H1 (cell line): ENCODE measurements around the gene DYNC1LI1. TPM values are rescaled to one million over a fixed set of nuclear protein-coding genes. Genes with fewer than 3 reads are reported as not detected.

Experiments used
- BCL11A ChIP-seq, 2 experiments: IDR thresholded peaks; one replicate each; pipeline ENCODE4 v1.6.1; 2011; ENCODE audit warnings: low read depth in 2 of 2, low read length in 2 of 2, mild to moderate bottlenecking in 2 of 2
- E2F6 ChIP-seq: IDR thresholded peaks from 2 replicates; pipeline ENCODE4 v1.6.1; 2012; ENCODE audit warnings: inconsistent platforms
- EZH2 ChIP-seq: fragments of 200-600 bp; sonication (generic); IDR thresholded peaks from 2 replicates; pipeline ENCODE4 v1.7.1; 2012; ENCODE audit warnings: low read depth, mild to moderate bottlenecking, moderate library complexity, low read length, inconsistent platforms; ENCODE audit not compliant: severe bottlenecking
- HDAC2 ChIP-seq, 2 experiments: fragments of 300-600 bp in 1 of 2; sonication (generic) in 1 of 2; IDR thresholded peaks; 2 replicates each; pipeline ENCODE4 v1.6.1; 2011 to 2012; ENCODE audit warnings: low read depth in 2 of 2, low read length in 2 of 2, mild to moderate bottlenecking in 2 of 2, moderate library complexity in 2 of 2, borderline replicate concordance in 1 of 2, inconsistent platforms in 1 of 2
- MAX ChIP-seq: IDR thresholded peaks from 2 replicates; pipeline ENCODE4 v1.6.1; 2012; ENCODE audit warnings: inconsistent platforms
- POLR2A ChIP-seq, 2 experiments: IDR thresholded peaks; 1 replicate in 1 of 2; 2 replicates in 1 of 2; pipeline ENCODE4 v1.6.1; 2011; ENCODE audit warnings: low read depth in 2 of 2, low read length in 2 of 2, mild to moderate bottlenecking in 2 of 2; ENCODE audit errors: control extremely low read depth in 1 of 2
- SIX5 ChIP-seq: IDR thresholded peaks from 2 replicates; pipeline ENCODE4 v1.6.1; 2011; ENCODE audit warnings: mild to moderate bottlenecking, low read depth, low read length
- polyA plus RNA-seq, 7 experiments: library from polyadenylated mRNA; depleted of rRNA in 3 of 7; stranded (reverse) in 5 of 7; unstranded in 2 of 7; fragments of >200 nt in 5 of 7; fragments of 200-250 nt in 2 of 7; gene quantifications; 1 replicate in 5 of 7; 2 replicates in 1 of 7; 4 replicates in 1 of 7; pipeline versions ENCODE4 v1.2.1 to v1.2.3, GENCODE V29; 2011 to 2013; ENCODE audit warnings: missing spikeins in 2 of 7, mixed read lengths in 2 of 7
- total RNA-seq: library from RNA; stranded (reverse); fragmentation: NEBNext Ultra II Directional; extraction: Animal tissue kit (Norgen Biotek cat#: 25700); gene quantifications from 2 replicates; pipeline ENCODE4 v1.2.1, GENCODE V29; 2021

DYNC1LI1 gene
- total and polyA plus RNA-seq, 2 of the 8 experiments (the other 6 are each of a cell fraction or from before 2014, with no cell fraction given) = 13.6 to 45.1 TPM

- no peak for TF ChIP-seq BCL11A (IDR thresholded peaks at IDR 0.05; ENCODE audit: low read depth in 2 of 2, low read length in 2 of 2)
- no peak for TF ChIP-seq MAX
- no peak for TF ChIP-seq POLR2A (IDR thresholded peaks at IDR 0.05; ENCODE audit: control extremely low read depth in 1 of 2, low read depth in 2 of 2, low read length in 2 of 2)
- no peak for TF ChIP-seq SIX5
- no peak for TF ChIP-seq E2F6
- no peak for TF ChIP-seq EZH2
- TF ChIP-seq HDAC2 (IDR thresholded peaks at IDR 0.05; ENCODE audit: borderline replicate concordance in 1 of 2, low read depth in 2 of 2, low read length in 2 of 2) = no peak
Observed at GRCh38 chr3:32597656-32598055, 27.0 kb upstream of the DYNC1LI1 start (continued).
